ENCODE results near the gene DMRTB1. TPM values are rescaled to one million over a fixed set of nuclear protein-coding genes. Genes with fewer than 3 reads are reported as not detected.

The DMRTB1 gene
- polyA plus RNA-seq, 1 donor from 2014 or later: not detected

GRCh38 chr1:53508056-53508990, 49.1 kb downstream of the DMRTB1 start:
- Histone ChIP-seq H3K4me2 (ENCODE audit: low read length) (no peak overlapping the region), H3K79me2 (replicated peaks; ENCODE audit: insufficient read depth, low read length) (no peaks in the 10 kb centered on the region), H2AFZ (ENCODE audit: low read depth, low read length) (no peak overlapping the region), H3K4me3 (ENCODE audit: low read length) (no peak overlapping the region), H3K9ac (ENCODE audit: low read length) (no peak overlapping the region), H3K27ac (ENCODE audit: low read length) (no peak overlapping the region), H3K9me2 (ENCODE audit: insufficient read depth, low read length) (no peaks in the 10 kb centered on the region), H4K20me1 (ENCODE audit: insufficient read depth) (no peaks in the 10 kb centered on the region), H3F3A (ENCODE audit: insufficient read depth, low read length, poor library complexity, severe bottlenecking) (no peaks in the 10 kb centered on the region), H3K27me3 (ENCODE audit: insufficient read depth, low read depth, low read length) (no peaks in the 10 kb centered on the region), H3K36me3 (ENCODE audit: insufficient read depth, low read length) (no peaks in the 10 kb centered on the region), H3K9me3 (ENCODE audit: low read length) (no peaks in the 10 kb centered on the region)
- no peak for TF ChIP-seq EZH2 (IDR thresholded peaks at IDR 0.05; ENCODE audit: borderline replicate concordance, insufficient read depth, low read length, poor library complexity, severe bottlenecking)
- TF ChIP-seq SMC3 (conservative IDR thresholded peaks at IDR 0.05; ENCODE audit: poor library complexity): no peak
- no peak for TF ChIP-seq TAF1 (IDR thresholded peaks at IDR 0.05; ENCODE audit: low read depth)

DNA sequence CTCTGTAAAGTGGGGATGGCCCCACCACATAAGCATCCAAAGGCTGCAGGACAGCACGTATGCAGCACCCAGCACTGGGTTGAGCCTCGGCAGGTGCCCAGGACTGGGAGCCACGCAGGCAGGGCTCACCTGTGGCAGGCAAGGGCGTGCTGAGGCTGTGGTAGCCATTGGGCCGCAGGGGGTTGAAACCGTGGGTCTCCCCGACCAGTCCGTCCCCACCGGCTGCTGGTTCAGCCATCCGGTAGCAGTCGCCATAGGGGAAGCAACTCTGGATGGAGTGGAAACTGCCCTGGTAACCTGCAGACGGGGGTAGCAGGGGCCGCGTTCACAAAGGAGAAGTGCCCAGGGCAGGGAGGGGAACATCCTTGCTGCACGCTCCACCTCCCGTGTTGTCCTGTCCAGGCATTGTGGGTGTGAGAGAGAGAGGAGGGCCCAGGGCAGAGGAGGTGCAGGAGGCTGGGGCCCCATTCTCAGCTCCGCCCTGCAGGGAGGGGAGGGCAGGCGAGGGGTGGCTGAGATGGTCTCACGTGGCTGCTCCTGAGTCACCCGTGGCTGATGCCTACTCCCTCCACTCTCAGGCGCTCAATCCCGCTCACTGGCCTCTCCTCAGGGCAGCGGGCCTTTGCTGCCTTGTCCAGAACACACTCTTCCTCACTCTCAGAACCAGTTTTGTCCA, 49.9 kb downstream of the DMRTB1 start:
- Histone ChIP-seq H3K36me3 (ENCODE audit: insufficient read depth, low read length) (no peaks in the 10 kb centered on the region), H3K4me3 (ENCODE audit: low read length) (no peak overlapping the region), H3K79me2 (replicated peaks; ENCODE audit: insufficient read depth, low read length) (no peaks in the 10 kb centered on the region), H3K4me2 (ENCODE audit: low read length) (no peak overlapping the region), H3K9me3 (ENCODE audit: low read length) (no peaks in the 10 kb centered on the region), H3K9me2 (ENCODE audit: insufficient read depth, low read length) (no peaks in the 10 kb centered on the region), H3F3A (ENCODE audit: insufficient read depth, low read length, poor library complexity, severe bottlenecking) (no peaks in the 10 kb centered on the region), H3K27ac (ENCODE audit: low read length) (no peak overlapping the region), H2AFZ (ENCODE audit: low read depth, low read length) (no peak overlapping the region), H3K27me3 (ENCODE audit: insufficient read depth, low read depth, low read length) (no peaks in the 10 kb centered on the region), H3K9ac (ENCODE audit: low read length) (no peak overlapping the region), H4K20me1 (ENCODE audit: insufficient read depth) (no peaks in the 10 kb centered on the region)
- TF ChIP-seq EZH2 (IDR thresholded peaks at IDR 0.05; ENCODE audit: borderline replicate concordance, insufficient read depth, low read length, poor library complexity, severe bottlenecking): no peak
- no peak for TF ChIP-seq RAD21 (conservative IDR thresholded peaks at IDR 0.05)
- no peak for TF ChIP-seq REST (IDR thresholded peaks at IDR 0.05; ENCODE audit: borderline replicate concordance)
- TF ChIP-seq POLR2AphosphoS5 (IDR thresholded peaks at IDR 0.05): no peak
- TF ChIP-seq CTCF (IDR thresholded peaks at IDR 0.05; ENCODE audit: poor library complexity, severe bottlenecking): no peak
- TF ChIP-seq MXI1 (conservative IDR thresholded peaks at IDR 0.05; ENCODE audit: poor library complexity, severe bottlenecking): no peak
- no peak for TF ChIP-seq EP300 (conservative IDR thresholded peaks at IDR 0.05; ENCODE audit: poor library complexity, severe bottlenecking)
- TF ChIP-seq TAF1 (IDR thresholded peaks at IDR 0.05; ENCODE audit: low read depth): no peak
- no peak for TF ChIP-seq SMC3 (conservative IDR thresholded peaks at IDR 0.05; ENCODE audit: poor library complexity)
